Liver (tissue), 9 donors: ENCODE data around the gene TEX36. TPM values are rescaled to one million over a fixed set of nuclear protein-coding genes. Genes with fewer than 3 reads are reported as not detected.

Experiments used
- DNase-seq: peaks from one replicate; pipeline ENCODE4 v3.0.0-alpha.2; 2017; ENCODE audit warnings: low spot score
- H3K27ac ChIP-seq, 2 donors: one replicate each; pipeline ENCODE4 v1.7.0; 2013; ENCODE audit warnings: inconsistent platforms in 2 of 2, low read length in 2 of 2, control low read depth in 1 of 2, low read depth in 1 of 2, mild to moderate bottlenecking in 1 of 2
- H3K27me3 ChIP-seq, 4 donors: one replicate each; pipeline versions ENCODE4 v1.6.1 to v1.7.0; 2013; ENCODE audit warnings: low read length in 3 of 4, inconsistent platforms in 1 of 4, mild to moderate bottlenecking in 1 of 4, moderate library complexity in 1 of 4; ENCODE audit not compliant: control insufficient read depth in 4 of 4, insufficient read depth in 4 of 4
- H3K36me3 ChIP-seq, 4 donors: one replicate each; pipeline versions ENCODE4 v1.6.1 to v1.7.0; 2013; ENCODE audit warnings: low read length in 3 of 4, mild to moderate bottlenecking in 3 of 4, low read depth in 1 of 4, moderate library complexity in 1 of 4; ENCODE audit not compliant: control insufficient read depth in 4 of 4, insufficient read depth in 3 of 4
- H3K4me1 ChIP-seq, 4 donors: one replicate each; pipeline versions ENCODE4 v1.6.1 to v1.7.0; 2013; ENCODE audit warnings: low read length in 3 of 4, mild to moderate bottlenecking in 3 of 4, moderate library complexity in 1 of 4; ENCODE audit not compliant: control insufficient read depth in 4 of 4, insufficient read depth in 4 of 4
- H3K4me3 ChIP-seq, 3 donors: one replicate each; pipeline versions ENCODE4 v1.6.1 to v1.7.0; 2013; ENCODE audit warnings: low read length in 3 of 3, control low read depth in 1 of 3, low read depth in 1 of 3, mild to moderate bottlenecking in 1 of 3
- H3K9ac ChIP-seq, 2 donors: one replicate each; pipeline ENCODE4 v1.7.0; 2013; ENCODE audit warnings: low read length in 2 of 2, mild to moderate bottlenecking in 2 of 2, moderate library complexity in 2 of 2, control low read depth in 1 of 2, low read depth in 1 of 2
- H3K9me3 ChIP-seq, 4 donors: one replicate each; pipeline versions ENCODE4 v1.6.1 to v1.7.0; 2013; ENCODE audit warnings: low read length in 3 of 4; ENCODE audit not compliant: control insufficient read depth in 4 of 4
- EGR1 ChIP-seq, 2 donors: IDR thresholded peaks; 2 replicates each; pipeline ENCODE4 v1.6.1; 2016 to 2018; ENCODE audit warnings: antibody characterized with exemption in 2 of 2, low read depth in 2 of 2
- FOXA1 ChIP-seq: IDR thresholded peaks from 2 replicates; pipeline ENCODE4 v1.6.1; 2016; ENCODE audit warnings: antibody characterized with exemption
- FOXA2 ChIP-seq: IDR thresholded peaks from 2 replicates; pipeline ENCODE4 v1.6.1; 2016; ENCODE audit warnings: antibody characterized with exemption
- GABPA ChIP-seq, 2 donors: IDR thresholded peaks in 1 of 2; conservative IDR thresholded peaks in 1 of 2; 2 replicates each; pipeline ENCODE4 v1.6.1; 2016; ENCODE audit warnings: antibody characterized with exemption in 2 of 2, mild to moderate bottlenecking in 1 of 2, moderate library complexity in 1 of 2
- HNF4A ChIP-seq, 2 donors: conservative IDR thresholded peaks; 2 replicates each; pipeline ENCODE4 v1.6.1; 2016; ENCODE audit warnings: antibody characterized with exemption in 2 of 2, mild to moderate bottlenecking in 2 of 2
- HNF4G ChIP-seq: IDR thresholded peaks from 2 replicates; pipeline ENCODE4 v1.6.1; 2016; ENCODE audit warnings: antibody characterized with exemption
- JUND ChIP-seq, 2 donors: IDR thresholded peaks; 2 replicates each; pipeline ENCODE4 v1.6.1; 2016; ENCODE audit warnings: antibody characterized with exemption in 2 of 2
- MAX ChIP-seq: IDR thresholded peaks from 2 replicates; pipeline ENCODE4 v1.6.1; 2016; ENCODE audit warnings: antibody characterized with exemption
- NR2F2 ChIP-seq: IDR thresholded peaks from 2 replicates; pipeline ENCODE4 v1.6.1; 2016; ENCODE audit warnings: antibody characterized with exemption
- RAD21 ChIP-seq, 2 donors: IDR thresholded peaks; 2 replicates each; pipeline ENCODE4 v1.6.1; 2016; ENCODE audit warnings: antibody characterized with exemption in 2 of 2, mild to moderate bottlenecking in 2 of 2
- RXRA ChIP-seq, 2 donors: IDR thresholded peaks; 2 replicates each; pipeline ENCODE4 v1.6.1; 2017 to 2018; ENCODE audit warnings: antibody characterized with exemption in 2 of 2, mild to moderate bottlenecking in 1 of 2
- SP1 ChIP-seq: IDR thresholded peaks from 2 replicates; pipeline ENCODE4 v1.6.1; 2018; ENCODE audit warnings: antibody characterized with exemption, mild to moderate bottlenecking
- TAF1 ChIP-seq: conservative IDR thresholded peaks from 2 replicates; pipeline ENCODE4 v1.6.1; 2016; ENCODE audit warnings: antibody characterized with exemption, mild to moderate bottlenecking
- YY1 ChIP-seq: IDR thresholded peaks from 2 replicates; pipeline ENCODE4 v1.6.1; 2016; ENCODE audit warnings: antibody characterized with exemption, mild to moderate bottlenecking
- WGBS: extraction: QIAGEN DNeasy Blood & Tissue Kit; methylation state at CpG from one replicate; pipeline ENCODE4 v1.1.7; 2013; 5-methylcytosine and 5-hydroxymethylcytosine counted together
- polyA plus RNA-seq, 2 donors: library from polyadenylated mRNA; stranded (reverse) in 1 of 2; unstranded in 1 of 2; fragments of 200-250 nt in 1 of 2; fragments of >200 nt in 1 of 2; fragmentation: Nextera tagmentation in 1 of 2; extraction: Ambion mirVana in 1 of 2; gene quantifications; one replicate each; pipeline versions ENCODE4 v1.2.1 to v1.2.3, GENCODE V29; 2013 to 2015
- total RNA-seq, 2 donors: library from RNA; depleted of rRNA; stranded (reverse); fragments of >200 nt; gene quantifications; one replicate each; pipeline ENCODE4 v1.2.3, GENCODE V29; 2014
- TF ChIP-seq, protein P1 (sequence below): IDR thresholded peaks from 2 replicates; pipeline ENCODE4 v1.6.1; 2016; ENCODE audit warnings: antibody characterized with exemption, mild to moderate bottlenecking
- TF ChIP-seq, protein P2 (sequence below): IDR thresholded peaks from 2 replicates; pipeline ENCODE4 v1.6.1; 2016; ENCODE audit warnings: antibody characterized with exemption
- TF ChIP-seq, protein P3 (sequence below): IDR thresholded peaks from 2 replicates; pipeline ENCODE4 v1.6.1; 2016; ENCODE audit warnings: antibody characterized with exemption
- TF ChIP-seq, protein P4 (sequence below): fragments of 150-350 bp; IDR thresholded peaks from 2 replicates; pipeline ENCODE4 v1.5.1; 2017; ENCODE audit warnings: improper control_type of control experiment, low read depth, low read length; ENCODE audit not compliant: missing input control
- donor health status: healthy.
- donor health status: healthy.
- donor health status: healthy.
- donor health status: healthy.
- donor health status: healthy.

The TEX36 gene
- total and polyA plus RNA-seq, 4 donors = not detected

DNA sequence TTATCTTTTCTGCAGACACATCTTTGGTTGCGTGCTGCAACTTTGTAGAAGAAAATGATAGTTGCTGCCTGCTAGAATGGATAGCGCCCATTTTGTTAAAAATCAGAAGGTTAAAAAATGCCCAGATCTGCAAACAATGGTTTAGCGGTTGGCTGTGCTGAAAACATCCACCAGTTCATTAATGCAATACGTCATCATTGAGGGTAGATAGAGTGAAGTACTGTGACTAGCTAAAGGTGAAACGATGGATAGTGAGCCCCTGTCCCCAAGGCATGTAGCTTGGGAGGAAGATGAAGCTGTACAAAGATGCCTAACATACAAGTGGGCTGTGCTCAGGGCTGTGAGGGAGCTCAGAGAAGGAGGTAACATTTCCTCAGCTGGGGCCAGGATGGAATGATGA, 48.4 kb downstream of the TEX36 start:
- H3K9ac ChIP-seq = no peak overlapping the region
- H3K9me3 ChIP-seq = no peaks in the 10 kb centered on the region
- no peak overlapping the region for H3K27ac ChIP-seq
- no peak for DNase-seq
- H3K27me3 ChIP-seq = peaks cover 0 to 8% (median 0%) of the 10 kb centered on the region in 4 donors
- TF ChIP-seq HNF4A (conservative IDR thresholded peaks at IDR 0.05) (no peak), SP1 (no peak), EGR1 (IDR thresholded peaks at IDR 0.05; ENCODE audit: low read depth in 2 of 2) (no peak), RAD21 (IDR thresholded peaks at IDR 0.05) (no peak), MAX (no peak), GABPA (IDR thresholded peaks at IDR 0.05 in 1 of 2, conservative IDR thresholded peaks at IDR 0.05 in 1 of 2) (no peak), NR2F2 (no peak), YY1 (no peak), RXRA (IDR thresholded peaks at IDR 0.05) (no peak), HNF4G (no peak), TAF1 (no peak), JUND (IDR thresholded peaks at IDR 0.05) (no peak), FOXA1 (no peak), FOXA2 (no peak)
- TF ChIP-seq, protein P1, sequence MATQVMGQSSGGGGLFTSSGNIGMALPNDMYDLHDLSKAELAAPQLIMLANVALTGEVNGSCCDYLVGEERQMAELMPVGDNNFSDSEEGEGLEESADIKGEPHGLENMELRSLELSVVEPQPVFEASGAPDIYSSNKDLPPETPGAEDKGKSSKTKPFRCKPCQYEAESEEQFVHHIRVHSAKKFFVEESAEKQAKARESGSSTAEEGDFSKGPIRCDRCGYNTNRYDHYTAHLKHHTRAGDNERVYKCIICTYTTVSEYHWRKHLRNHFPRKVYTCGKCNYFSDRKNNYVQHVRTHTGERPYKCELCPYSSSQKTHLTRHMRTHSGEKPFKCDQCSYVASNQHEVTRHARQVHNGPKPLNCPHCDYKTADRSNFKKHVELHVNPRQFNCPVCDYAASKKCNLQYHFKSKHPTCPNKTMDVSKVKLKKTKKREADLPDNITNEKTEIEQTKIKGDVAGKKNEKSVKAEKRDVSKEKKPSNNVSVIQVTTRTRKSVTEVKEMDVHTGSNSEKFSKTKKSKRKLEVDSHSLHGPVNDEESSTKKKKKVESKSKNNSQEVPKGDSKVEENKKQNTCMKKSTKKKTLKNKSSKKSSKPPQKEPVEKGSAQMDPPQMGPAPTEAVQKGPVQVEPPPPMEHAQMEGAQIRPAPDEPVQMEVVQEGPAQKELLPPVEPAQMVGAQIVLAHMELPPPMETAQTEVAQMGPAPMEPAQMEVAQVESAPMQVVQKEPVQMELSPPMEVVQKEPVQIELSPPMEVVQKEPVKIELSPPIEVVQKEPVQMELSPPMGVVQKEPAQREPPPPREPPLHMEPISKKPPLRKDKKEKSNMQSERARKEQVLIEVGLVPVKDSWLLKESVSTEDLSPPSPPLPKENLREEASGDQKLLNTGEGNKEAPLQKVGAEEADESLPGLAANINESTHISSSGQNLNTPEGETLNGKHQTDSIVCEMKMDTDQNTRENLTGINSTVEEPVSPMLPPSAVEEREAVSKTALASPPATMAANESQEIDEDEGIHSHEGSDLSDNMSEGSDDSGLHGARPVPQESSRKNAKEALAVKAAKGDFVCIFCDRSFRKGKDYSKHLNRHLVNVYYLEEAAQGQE = no peak
- TF ChIP-seq, protein P2, sequence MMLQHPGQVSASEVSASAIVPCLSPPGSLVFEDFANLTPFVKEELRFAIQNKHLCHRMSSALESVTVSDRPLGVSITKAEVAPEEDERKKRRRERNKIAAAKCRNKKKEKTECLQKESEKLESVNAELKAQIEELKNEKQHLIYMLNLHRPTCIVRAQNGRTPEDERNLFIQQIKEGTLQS = no peak
- TF ChIP-seq, protein P3, sequence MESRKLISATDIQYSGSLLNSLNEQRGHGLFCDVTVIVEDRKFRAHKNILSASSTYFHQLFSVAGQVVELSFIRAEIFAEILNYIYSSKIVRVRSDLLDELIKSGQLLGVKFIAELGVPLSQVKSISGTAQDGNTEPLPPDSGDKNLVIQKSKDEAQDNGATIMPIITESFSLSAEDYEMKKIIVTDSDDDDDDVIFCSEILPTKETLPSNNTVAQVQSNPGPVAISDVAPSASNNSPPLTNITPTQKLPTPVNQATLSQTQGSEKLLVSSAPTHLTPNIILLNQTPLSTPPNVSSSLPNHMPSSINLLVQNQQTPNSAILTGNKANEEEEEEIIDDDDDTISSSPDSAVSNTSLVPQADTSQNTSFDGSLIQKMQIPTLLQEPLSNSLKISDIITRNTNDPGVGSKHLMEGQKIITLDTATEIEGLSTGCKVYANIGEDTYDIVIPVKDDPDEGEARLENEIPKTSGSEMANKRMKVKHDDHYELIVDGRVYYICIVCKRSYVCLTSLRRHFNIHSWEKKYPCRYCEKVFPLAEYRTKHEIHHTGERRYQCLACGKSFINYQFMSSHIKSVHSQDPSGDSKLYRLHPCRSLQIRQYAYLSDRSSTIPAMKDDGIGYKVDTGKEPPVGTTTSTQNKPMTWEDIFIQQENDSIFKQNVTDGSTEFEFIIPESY = no peak
- TF ChIP-seq, protein P4, sequence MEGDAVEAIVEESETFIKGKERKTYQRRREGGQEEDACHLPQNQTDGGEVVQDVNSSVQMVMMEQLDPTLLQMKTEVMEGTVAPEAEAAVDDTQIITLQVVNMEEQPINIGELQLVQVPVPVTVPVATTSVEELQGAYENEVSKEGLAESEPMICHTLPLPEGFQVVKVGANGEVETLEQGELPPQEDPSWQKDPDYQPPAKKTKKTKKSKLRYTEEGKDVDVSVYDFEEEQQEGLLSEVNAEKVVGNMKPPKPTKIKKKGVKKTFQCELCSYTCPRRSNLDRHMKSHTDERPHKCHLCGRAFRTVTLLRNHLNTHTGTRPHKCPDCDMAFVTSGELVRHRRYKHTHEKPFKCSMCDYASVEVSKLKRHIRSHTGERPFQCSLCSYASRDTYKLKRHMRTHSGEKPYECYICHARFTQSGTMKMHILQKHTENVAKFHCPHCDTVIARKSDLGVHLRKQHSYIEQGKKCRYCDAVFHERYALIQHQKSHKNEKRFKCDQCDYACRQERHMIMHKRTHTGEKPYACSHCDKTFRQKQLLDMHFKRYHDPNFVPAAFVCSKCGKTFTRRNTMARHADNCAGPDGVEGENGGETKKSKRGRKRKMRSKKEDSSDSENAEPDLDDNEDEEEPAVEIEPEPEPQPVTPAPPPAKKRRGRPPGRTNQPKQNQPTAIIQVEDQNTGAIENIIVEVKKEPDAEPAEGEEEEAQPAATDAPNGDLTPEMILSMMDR = no peak
- H3K36me3 ChIP-seq = no peaks in the 10 kb centered on the region
- 77% methylated on average over 5 of the region's 5 CpGs for WGBS
- H3K4me1 ChIP-seq = no peaks in the 10 kb centered on the region
- no peak overlapping the region for H3K4me3 ChIP-seq
